Ishikawa (cell line): ENCODE measurements around the gene MIA.

ENCODE experiments used
- CEBPB ChIP-seq: IDR thresholded peaks from 2 replicates; pipeline ENCODE4 v1.6.1; 2012
- CREB1 ChIP-seq: IDR thresholded peaks from 2 replicates; pipeline ENCODE4 v1.6.1; 2012; ENCODE audit warnings: low read depth
- EGR1 ChIP-seq: IDR thresholded peaks from 2 replicates; pipeline ENCODE4 v1.6.1; 2012
- EP300 ChIP-seq: IDR thresholded peaks from 2 replicates; pipeline ENCODE4 v1.6.1; 2012; ENCODE audit warnings: borderline replicate concordance
- FOXM1 ChIP-seq: IDR thresholded peaks from 2 replicates; pipeline ENCODE4 v1.6.1; 2012; ENCODE audit warnings: low read depth, borderline replicate concordance
- MAX ChIP-seq: IDR thresholded peaks from 2 replicates; pipeline ENCODE4 v1.6.1; 2012
- NFIC ChIP-seq: IDR thresholded peaks from 2 replicates; pipeline ENCODE4 v1.6.1; 2012
- RAD21 ChIP-seq: IDR thresholded peaks from 2 replicates; pipeline ENCODE4 v1.6.1; 2012; ENCODE audit warnings: low read depth
- TAF1 ChIP-seq: IDR thresholded peaks from 2 replicates; pipeline ENCODE4 v1.6.1; 2012; ENCODE audit warnings: low read depth, mild to moderate bottlenecking
- TCF12 ChIP-seq: IDR thresholded peaks from 2 replicates; pipeline ENCODE4 v1.6.1; 2012; ENCODE audit warnings: low read depth
- TEAD4 ChIP-seq: IDR thresholded peaks from 2 replicates; pipeline ENCODE4 v1.6.1; 2012
- USF1 ChIP-seq: IDR thresholded peaks from 2 replicates; pipeline ENCODE4 v1.6.1; 2012
- YY1 ChIP-seq: IDR thresholded peaks from 2 replicates; pipeline ENCODE4 v1.6.1; 2012; ENCODE audit warnings: low read depth
- ZBTB7A ChIP-seq: IDR thresholded peaks from 2 replicates; pipeline ENCODE4 v1.6.1; 2012; ENCODE audit warnings: low read depth
- TF ChIP-seq, protein P1 (sequence below): IDR thresholded peaks from 2 replicates; pipeline ENCODE4 v1.6.1; 2012; ENCODE audit warnings: low read depth, mild to moderate bottlenecking

Gene MIA

GRCh38 chr19:40774916-40775631, at the start of gene MIA:
TSS of gene MIA (plus strand) at chr19:40775521. CDS start at chr19:40775543, 22 bp downstream.
- TF ChIP-seq NFIC: no peak
- no peak for TF ChIP-seq CREB1
- no peak for TF ChIP-seq TCF12
- no peak for TF ChIP-seq USF1
- TF ChIP-seq EP300: no peak
- no peak for TF ChIP-seq RAD21
- TF ChIP-seq, protein P1, sequence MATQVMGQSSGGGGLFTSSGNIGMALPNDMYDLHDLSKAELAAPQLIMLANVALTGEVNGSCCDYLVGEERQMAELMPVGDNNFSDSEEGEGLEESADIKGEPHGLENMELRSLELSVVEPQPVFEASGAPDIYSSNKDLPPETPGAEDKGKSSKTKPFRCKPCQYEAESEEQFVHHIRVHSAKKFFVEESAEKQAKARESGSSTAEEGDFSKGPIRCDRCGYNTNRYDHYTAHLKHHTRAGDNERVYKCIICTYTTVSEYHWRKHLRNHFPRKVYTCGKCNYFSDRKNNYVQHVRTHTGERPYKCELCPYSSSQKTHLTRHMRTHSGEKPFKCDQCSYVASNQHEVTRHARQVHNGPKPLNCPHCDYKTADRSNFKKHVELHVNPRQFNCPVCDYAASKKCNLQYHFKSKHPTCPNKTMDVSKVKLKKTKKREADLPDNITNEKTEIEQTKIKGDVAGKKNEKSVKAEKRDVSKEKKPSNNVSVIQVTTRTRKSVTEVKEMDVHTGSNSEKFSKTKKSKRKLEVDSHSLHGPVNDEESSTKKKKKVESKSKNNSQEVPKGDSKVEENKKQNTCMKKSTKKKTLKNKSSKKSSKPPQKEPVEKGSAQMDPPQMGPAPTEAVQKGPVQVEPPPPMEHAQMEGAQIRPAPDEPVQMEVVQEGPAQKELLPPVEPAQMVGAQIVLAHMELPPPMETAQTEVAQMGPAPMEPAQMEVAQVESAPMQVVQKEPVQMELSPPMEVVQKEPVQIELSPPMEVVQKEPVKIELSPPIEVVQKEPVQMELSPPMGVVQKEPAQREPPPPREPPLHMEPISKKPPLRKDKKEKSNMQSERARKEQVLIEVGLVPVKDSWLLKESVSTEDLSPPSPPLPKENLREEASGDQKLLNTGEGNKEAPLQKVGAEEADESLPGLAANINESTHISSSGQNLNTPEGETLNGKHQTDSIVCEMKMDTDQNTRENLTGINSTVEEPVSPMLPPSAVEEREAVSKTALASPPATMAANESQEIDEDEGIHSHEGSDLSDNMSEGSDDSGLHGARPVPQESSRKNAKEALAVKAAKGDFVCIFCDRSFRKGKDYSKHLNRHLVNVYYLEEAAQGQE: no peak
- no peak for TF ChIP-seq MAX
- TF ChIP-seq EGR1: no peak
- TF ChIP-seq TEAD4: no peak
- TF ChIP-seq TAF1: no peak
- no peak for TF ChIP-seq ZBTB7A
- TF ChIP-seq YY1: no peak
- TF ChIP-seq CEBPB: no peak
- no peak for TF ChIP-seq FOXM1

GRCh38 chr19:40726279-40726678, 49.0 kb upstream of the MIA start:
- no peak for TF ChIP-seq RAD21
- no peak for TF ChIP-seq EGR1
- no peak for TF ChIP-seq TEAD4
- no peak for TF ChIP-seq USF1
- TF ChIP-seq NFIC: no peak
- no peak for TF ChIP-seq TAF1
- TF ChIP-seq FOXM1: no peak
- no peak for TF ChIP-seq EP300
- TF ChIP-seq YY1: no peak
- no peak for TF ChIP-seq ZBTB7A
- no peak for TF ChIP-seq MAX
- no peak for TF ChIP-seq CEBPB
- no peak for TF ChIP-seq CREB1
- no peak for TF ChIP-seq TCF12
- TF ChIP-seq, protein P1: no peak

DNA sequence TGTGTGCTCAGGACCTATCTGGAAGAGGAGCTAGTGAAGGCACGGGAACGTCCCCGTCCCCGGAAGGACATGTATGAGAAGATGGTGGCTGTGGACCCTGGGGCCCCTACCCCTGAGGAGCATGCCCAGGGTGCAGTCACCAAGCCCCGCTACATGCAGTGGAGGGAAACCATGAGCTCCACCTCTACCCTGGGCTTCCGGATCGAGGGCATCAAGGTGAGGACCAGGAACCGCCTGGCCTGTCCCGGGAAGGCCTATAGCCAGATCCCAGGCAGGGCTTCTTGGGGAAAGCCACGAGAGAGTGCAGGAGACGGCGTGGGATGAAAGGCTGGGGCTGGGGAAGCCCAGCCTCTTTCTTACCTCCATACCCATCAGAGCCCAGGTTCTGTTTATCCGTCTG, 42.2 kb upstream of the MIA start:
- no peak for TF ChIP-seq EP300
- no peak for TF ChIP-seq CREB1
- TF ChIP-seq TAF1: no peak
- no peak for TF ChIP-seq FOXM1
- no peak for TF ChIP-seq MAX
- TF ChIP-seq USF1: no peak
- TF ChIP-seq TCF12: no peak

DNA sequence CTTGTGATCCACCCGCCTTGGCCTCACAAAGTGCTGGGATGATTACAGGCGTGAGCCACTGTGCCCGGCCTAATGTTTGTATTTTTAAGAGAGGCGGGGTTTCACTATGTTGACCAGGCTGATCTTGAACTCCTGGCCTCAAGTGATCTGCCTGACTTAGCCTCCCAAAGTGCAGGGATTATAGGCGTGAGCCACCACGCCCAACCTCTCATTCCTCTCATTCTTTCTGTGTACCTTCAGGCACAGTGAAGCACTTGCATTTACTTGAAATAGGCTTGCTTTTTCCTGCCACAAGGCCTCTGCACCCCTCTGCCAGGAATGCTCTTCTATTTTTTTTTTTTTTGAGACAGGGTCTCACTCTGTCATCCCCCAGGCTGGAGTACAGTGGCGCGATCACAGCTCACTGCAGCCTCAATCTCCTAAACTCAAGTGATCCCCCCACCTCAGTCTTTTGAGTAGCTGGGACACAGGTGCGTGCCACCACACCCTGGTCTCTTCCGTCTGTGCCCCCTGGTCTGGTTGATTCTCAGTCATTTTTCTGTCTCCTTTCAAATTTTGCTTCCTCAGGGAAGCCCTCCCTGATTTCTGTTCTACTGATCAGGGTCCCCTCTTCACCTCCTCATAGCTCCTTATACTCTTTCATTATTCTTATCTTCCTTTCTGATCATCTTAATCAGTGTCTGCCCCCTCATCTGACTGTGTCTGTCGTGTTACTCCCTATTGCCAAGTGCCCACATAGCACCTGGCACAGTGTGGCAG, 40.1 kb upstream of the MIA start:
- TF ChIP-seq ZBTB7A (no peak), RAD21 (no peak)

- TF ChIP-seq TEAD4 (no peak), RAD21 (no peak), MAX (no peak), YY1 (no peak), TAF1 (no peak), FOXM1 (no peak), USF1 (no peak), EGR1 (no peak), CREB1 (no peak), CEBPB (no peak), NFIC (no peak), ZBTB7A (no peak), TCF12 (no peak), EP300 (no peak)
- TF ChIP-seq, protein P1: no peak
Observed at GRCh38 chr19:40736661-40737060, 38.7 kb upstream of the MIA start.
